ENCODE results near the gene IREB2. TPM values are rescaled to one million over a fixed set of nuclear protein-coding genes. Genes with fewer than 3 reads are reported as not detected.

Gene IREB2
- total RNA-seq, 1 donor from 2014 or later: 28.8 TPM

DNA sequence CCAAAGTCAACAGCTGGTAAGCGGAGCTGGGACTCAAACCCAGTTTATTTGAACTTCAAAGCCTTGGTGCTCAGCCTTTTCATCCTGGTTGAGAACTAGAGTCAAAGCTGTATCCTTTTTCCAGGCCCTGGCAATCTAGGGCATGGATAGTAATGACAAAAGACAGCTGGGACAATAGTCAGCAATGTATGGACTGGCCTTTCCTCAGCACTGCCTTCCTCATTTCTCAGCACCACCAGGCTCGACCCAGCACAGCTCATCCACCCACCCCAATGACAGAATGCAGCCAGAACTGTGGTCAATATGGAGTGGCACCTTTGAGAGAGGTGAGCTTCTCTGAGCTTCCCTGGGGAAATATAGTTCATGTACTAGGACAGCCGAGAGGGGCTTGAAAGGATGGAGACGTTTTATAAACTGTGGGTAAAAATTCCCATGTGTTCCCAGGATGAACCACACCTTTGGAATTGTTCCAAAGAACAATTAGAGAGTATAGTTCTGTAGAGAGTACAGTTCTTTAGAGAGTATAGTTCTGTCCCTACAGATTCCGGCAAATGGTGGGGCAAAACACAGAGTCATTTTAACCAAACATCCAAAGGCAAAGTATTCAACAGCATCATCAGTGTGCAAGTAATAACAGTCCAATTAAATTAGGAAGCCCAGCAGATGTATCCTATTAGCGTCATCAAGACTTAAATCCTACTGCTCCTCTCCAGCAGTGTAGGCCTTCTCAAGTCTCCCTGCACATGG is 30.2 kb upstream of the IREB2 start:
- DNase-seq (ENCODE audit: low read depth in 2 of 2): no peak

DNA sequence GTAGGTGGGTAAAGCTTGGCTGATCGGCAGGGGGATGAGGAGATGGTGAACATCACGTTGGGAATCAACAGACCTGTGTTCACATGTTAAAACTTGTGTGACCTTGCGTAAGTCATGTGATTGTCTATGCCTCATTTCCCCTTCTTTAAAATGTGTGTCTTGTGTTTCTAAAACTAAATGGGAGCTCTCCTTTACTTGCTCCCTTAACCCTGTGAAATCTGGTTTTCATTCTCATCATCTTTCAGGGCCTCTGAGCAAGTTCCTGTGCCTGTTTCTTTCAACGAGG is 29.7 kb upstream of the IREB2 start:
- no peak for DNase-seq (ENCODE audit: low read depth in 2 of 2)

DNA sequence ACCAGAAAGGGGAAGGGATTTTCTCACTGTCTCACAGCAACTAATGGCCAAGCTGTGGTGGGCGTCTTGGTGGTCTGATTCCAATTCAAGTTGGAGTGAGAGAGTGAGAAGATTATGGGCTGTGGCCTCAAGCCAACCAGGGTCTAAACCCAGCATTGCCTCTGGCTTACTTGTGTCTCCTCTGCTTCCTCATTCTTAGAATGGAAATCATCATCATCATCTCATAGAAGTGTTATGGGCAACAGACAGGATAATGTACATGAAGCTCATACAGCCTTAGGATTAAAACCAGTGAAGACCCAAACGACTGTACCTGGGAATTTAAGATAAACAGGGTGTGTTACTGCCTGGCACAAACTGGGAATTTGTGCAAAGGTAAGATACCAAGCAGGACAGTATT is 29.1 kb upstream of the IREB2 start:
- DNase-seq (ENCODE audit: low read depth in 2 of 2): no peak

DNA sequence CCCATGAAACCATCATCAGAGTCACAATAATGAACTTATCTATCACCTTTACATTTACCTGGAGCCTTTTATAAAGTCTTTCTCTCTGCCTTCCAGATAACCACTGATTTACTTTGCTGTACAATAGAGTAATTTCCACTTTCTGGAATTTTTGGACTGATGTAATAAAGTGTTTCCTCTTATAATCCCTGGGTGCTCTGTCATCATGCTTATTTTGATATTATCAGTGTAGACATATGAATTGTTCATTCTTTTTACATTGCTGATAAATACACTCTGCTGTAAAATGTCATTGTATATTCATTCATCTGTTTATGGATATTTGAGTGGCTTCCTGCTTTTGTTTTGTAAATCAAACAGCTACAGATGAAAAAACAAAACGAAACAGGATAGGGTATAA is 27.0 kb upstream of the IREB2 start:
- DNase-seq (ENCODE audit: low read depth in 2 of 2): no peak

DNA sequence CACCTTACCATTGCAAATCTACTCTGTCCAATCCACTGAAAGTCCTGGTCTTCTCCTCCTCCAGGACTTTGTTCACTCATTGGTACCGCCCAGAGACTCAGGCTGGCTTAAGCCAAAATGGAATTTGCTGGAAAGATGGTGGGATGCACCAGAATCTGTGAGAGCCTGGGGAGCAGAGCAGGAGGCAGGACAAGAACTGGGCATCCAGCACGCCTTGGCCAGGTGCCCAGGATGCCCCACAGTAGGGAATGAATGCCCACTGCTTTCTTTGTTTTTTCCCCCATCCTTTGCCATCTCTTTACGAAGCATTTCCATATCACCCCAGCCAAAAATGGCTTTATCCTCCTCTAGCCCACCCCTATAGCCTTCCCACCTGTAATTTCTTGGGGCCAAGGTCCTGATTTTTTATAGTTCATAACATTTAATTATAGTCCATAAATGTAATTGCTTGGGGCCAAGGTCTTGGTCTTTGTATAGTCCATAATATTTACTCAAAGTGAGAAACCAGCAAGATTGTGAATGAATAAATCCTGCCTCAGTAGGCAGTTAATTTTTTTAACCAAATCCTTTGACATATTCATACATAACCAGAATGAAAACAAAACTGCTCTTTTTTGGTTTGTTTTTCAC is 23.3 kb upstream of the IREB2 start:
- no peak for DNase-seq (ENCODE audit: low read depth in 2 of 2)

DNA sequence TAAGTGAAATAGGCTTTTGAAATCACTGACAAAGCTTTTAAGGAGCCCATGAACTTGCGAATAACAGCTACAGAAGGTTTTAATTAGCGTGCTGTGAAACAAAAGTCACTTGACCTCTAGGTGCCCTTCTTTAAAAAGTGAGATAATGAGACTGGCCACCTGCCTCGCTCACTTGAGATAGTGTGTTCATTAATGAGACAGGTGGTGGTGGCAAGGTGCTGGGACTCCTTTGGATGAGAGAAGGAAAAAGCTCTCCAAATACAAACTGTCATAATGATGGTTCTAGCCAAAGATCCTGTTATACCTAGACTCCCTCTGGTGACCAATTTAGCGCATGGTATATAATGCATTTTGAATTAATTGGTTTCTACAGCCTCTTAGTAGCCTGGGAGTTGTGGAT is 22.7 kb upstream of the IREB2 start:
- DNase-seq (ENCODE audit: low read depth in 2 of 2): peak; percentile 24 to 35

DNA sequence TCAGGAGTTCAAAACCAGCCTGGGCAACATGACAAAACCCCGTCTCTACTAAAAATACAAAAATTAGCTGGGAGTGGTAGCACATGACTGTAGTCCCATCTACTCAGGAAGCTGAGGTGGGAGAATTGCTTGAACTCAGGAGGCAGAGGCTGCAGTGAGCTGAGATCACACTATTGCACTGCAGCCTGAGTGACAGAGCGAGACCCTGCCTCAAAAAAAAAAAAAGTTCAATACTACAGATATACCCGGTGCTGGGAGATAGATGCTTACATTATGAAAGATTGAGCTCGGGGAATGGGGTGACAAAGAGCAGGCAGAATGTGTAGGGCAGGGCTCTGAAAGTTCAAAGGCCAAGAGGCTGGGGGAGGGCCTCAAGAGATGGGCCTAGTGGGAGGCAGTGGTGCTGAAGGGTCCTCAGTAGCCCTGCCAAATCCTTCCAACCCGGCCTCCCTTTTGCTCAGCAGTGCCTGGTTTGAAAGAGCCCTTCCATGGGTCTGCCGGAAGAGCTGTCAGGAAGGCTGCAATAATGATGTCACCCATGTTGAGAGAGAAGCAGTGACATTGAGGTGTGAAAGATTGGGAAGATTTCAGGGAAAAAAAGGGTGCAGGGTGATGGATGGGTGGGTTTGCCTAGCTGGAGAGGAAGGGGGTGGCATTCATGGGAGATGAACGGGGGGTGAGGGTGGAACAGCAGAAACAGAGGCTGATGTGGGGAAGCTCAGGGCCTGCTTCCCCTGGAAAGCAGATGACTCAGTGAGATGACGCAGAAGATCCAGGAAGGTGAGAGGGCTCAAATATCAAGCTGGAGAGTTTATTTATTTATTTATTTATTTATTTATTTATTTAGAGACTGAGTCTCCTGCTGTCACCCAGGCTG is 20.0 kb upstream of the IREB2 start:
- peak; percentile 22 to 62 for DNase-seq (ENCODE audit: low read depth in 2 of 2)

DNA sequence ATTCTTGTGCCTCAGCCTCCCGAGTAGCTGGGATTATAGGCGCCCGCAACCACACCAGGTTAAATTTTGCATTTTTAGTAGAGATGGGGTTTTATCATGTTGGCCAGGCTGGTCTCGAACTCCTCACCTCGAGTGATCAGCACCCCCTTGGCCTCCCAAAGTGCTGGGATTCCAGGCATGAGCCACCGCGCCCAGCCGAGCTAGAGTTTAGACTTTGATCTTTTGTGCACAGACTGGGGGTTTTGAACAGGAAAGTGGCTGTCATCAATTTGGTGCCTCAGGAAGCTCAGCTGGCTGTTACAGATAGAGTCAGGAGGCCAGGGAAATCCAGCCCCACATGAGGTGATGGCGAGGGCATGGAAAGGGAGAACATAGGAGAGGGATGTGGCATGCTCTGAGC is 19.3 kb upstream of the IREB2 start:
- DNase-seq (ENCODE audit: low read depth in 2 of 2): peak in 1 of 2 donors; percentile 70

DNA sequence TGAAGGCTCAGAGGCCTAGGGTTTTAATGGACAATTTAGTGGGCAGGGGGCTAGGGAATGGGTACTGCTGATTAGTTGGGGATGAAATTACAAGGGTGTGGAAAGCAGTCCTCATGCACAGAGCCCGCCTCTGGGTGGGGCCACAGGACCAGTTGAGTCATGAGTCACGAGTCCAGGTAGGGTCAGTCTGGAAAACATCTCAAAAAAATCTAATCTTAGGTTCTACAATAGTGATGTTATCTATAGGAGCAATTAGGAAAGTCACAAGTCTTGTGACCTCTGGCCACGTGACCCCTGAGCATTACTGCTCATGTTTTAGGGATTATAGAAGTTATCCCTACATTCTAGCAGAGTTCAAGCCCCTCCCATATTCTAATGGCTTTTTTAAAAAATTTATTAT is 18.6 kb upstream of the IREB2 start:
- DNase-seq (ENCODE audit: low read depth in 2 of 2): no peak

DNA sequence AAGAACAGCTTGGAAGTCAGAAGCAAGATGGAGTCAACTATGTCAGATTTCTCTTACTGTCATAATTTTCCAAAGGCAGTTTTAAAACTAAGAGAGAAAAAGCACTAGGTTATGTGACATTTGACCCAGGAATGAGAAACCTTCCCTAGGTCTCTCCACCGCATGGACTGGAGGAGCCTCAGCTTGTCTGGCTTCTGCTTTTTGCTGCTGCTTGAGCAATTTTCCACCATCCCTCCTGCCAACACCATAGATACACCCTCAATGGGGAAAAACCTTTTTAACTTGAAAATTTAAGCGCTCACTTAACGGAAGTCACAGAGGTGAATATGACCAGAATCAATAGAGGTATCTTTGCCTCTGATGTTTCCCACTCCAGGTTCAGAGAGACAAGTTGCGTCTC is 17.8 kb upstream of the IREB2 start:
- DNase-seq (ENCODE audit: low read depth in 2 of 2): no peak

DNA sequence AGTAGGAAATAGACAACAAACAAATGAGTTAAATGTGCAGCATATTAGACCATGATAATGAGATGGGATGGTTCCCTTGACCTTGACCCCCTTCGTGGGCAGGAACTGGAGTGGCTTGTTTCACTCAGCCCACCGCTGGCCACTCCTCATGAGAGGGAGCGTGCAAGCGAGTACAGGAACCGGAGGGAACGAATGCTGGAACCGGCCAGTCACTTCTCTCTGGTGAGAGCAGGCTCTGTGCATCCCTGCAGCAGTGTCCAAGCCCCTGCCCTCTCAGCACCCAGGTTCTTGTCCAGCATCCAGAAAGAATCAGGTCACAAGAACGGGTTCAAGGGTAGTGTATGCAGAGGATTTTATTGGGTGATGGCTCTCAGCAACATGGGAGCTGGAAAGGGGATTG is 17.2 kb upstream of the IREB2 start:
- no peak for DNase-seq (ENCODE audit: low read depth in 2 of 2)

DNA sequence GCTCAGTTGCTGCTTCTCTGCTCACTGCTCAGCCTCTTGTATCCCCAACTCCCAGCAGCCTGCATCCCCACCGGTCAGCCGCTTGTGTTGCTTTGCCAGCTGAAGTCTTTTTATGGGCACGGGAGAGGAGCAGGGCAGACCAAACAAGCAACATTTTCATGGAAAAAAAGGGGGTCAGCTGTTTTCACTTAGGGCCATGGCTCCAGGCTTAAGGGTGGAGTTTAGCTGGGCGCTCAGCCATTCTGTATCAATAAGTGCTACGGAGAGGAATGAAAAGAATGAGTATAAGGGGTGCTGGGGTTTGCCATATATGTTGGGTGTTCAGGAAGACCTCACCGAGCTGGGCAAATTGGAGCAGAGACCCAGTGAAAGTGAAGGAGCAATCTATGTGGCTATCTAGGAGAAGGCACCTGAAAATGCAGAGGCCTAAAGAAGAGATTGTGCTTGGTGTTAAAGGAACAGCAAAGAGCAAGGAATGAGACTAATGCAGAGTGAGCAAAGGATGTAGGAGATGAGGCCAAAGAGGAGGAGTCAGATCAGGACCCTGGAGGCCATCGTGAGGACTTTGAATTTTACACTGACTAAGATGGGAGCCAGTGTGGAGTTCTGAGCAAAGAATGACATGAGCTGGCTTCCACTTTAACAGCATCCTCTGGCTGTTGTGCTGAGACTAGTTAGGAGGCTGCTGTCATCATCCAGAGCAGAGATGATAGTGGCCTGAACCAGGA is 16.6 kb upstream of the IREB2 start:
- no peak for DNase-seq (ENCODE audit: low read depth in 2 of 2)

DNA sequence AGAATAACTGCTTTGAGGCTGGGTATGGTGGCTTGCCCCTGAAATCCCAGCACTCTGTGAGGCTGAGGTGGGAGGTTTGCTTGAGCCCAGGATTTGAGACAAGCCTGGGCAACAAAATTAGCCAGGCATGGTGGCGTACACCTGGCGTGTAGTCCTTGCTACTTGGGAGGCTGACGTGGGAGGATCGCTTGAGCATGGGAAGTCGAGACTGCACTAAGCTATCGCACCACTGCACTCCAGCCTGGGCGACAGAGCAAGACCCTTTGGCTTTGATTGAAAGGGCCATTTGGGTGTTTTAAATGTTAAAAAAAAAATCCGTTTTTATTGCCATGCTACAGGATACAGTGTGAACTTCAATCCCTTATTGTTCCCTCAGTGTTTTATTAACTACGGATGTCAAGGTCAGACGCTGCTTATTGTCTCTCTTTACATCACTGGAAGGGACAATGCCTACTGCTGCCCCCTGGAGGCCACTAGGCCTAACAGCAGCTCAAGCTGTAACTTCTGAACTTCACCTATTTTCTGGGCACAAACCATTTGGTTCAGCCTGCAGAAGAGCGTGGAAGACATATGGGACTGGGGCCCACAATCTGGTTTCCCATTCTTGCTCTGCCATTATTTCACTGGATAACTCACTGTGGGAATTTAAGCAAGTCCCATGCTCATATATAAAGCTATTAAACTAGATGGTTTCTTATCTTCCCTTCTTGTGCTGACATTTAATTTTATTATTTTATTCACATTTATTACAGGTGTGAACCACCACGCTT is 15.3 kb upstream of the IREB2 start:
- peak; percentile 69 to 84 for DNase-seq (ENCODE audit: low read depth in 2 of 2)

DNA sequence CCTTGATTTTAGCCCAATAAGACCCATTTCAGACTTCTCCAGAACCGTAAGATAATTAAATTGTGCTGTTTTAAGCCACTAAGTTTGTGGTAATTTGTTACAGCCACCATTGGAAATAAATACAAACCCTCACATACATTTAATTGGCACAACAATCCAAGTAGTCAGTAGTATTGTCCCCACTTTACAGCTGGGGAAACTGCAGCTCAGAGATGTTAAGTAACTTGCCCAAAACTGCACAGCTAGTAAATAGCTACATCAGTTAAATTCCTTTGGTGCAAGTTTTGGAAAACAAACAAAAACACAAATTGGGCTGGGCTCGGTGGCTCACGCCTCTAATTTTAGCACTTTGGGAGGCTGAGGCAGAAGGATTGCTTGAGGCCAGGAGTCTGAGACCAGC is 13.3 kb upstream of the IREB2 start:
- DNase-seq (ENCODE audit: low read depth in 2 of 2): no peak

DNA sequence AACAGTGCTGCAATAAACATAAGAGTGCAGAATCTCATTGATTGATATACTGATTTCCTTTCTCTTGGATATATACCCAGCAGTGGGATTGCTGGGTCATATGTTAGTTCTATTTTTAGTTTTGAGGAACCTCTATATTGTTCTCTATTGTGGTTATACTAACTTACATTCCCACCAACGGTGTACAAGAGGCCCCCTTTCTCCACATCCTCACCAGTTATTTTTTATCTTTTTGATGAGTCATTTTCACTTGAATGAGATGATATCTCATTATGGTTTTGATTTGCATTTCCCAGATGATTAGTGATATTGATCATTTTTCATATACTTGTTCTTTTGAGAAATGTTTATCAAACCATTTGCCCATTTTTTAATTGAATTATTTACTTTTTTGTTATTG is 12.4 kb upstream of the IREB2 start:
- DNase-seq (ENCODE audit: low read depth in 2 of 2): no peak

DNA sequence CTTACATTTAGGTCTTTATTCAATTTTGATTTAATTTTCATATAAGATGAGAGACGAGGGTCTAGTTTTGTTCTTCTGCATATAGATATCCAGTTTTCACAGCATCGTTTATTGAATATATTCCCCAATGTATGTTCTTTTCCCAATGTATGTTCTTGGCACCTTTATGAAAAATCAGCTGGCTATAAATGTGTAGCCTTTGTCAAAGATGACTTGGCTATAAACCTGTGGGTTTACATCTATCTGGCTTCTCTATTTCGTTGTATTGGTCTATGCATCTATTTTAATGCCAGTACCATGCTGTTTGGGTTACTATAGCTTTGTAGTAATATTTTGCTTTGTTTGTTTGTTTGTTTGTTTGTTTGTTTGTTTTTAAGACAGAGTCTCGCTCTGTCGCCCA is 11.7 kb upstream of the IREB2 start:
- DNase-seq (ENCODE audit: low read depth in 2 of 2): no peak

DNA sequence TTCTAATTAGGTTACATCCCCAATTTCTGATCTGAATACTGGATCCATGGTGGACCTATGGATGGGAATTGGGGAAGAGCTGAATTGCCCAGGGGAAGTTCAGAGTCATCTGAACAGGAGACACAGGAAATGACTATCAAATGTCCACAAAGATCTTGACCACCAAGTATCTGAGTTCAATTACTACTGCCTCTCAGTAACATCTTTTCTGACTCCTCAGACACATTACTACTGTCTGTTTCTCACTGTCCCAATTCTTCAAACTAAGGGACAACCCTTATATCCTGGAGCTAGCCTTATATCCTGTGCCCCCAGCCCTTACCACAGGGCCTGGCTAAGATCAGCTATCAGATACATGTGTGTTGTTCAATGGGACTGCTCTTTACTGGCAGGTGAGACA is 10.1 kb upstream of the IREB2 start:
- DNase-seq (ENCODE audit: low read depth in 2 of 2): no peak

DNA sequence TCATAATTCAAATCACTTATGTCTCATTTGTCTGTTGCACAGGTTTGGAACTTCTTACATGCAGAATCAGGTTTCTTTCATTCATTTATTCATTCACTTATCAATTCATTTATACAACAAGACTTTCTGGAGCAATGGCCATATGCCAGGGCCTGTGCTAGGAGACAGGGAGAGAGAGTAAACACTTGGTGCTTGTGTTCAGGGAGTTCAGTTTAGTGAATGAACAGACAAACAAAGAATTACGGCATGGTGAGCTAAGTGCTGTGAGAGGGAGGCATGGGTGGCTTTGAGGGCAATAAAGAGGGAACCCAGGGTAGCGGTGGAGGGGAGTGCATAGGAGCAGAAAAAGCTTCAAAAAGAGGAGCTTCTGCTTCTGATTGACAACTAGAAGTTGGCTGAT is 8.5 kb upstream of the IREB2 start:
- DNase-seq (ENCODE audit: low read depth in 2 of 2): no peak

DNA sequence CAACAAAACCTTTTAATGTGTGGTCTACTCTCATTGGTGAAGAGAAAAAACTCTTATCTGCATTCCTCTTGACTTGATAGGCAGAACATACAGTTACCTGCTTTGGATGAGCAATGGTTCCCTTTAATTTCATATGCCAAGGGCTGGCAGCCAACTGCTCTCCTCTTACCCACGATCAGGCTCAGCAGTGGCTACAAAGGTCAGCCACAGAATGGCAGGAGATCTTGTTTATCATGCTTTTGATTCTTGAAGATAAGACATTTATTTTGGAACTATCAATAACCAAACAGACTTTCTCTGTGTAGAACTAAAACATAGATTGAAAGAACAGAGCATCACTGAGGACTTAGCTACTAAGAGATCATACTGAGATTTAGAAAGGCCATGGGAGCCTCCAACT is 6.1 kb upstream of the IREB2 start:
- DNase-seq (ENCODE audit: low read depth in 2 of 2): no peak

DNA sequence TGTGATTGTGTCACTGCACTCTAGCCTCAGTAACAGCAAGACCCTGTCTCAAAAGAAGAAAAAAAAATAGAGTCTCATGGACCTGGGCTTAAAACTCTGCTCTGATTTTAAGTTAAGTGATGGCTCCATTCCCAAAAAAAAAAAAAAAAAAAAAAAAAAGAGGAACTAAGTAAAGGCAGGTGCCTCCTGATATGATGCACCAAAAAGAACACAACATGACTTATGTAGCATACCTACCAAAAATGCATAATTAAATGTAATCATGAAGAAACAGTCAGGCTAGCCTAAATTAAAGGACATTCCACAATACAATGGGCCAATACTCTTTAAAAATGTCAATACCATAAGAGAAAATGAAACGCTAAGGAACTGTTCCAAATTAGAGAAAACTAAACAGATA is 5.4 kb upstream of the IREB2 start:
- DNase-seq (ENCODE audit: low read depth in 2 of 2): no peak

DNA sequence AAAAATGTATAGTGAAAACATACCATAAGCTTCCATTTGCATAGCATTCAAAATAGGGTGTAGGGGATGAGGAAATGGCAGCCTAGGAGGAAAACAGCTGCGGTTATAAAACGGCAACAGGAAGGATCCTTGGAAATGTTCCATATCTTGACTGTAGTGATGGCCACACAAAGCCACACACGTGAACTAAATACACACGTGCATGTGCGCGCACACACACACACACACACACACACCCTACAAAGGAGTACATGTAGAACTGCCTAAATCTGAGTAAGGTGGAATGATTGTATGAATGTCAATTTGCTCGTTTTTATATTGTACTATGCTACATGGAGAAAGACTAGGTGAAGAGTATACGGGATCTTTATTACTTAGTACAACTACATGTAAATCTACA is 3.9 kb upstream of the IREB2 start:
- DNase-seq (ENCODE audit: low read depth in 2 of 2): peak; percentile 21 to 33

Measured in lung microvascular endothelial cell (primary cell).